ENCODE data around the gene ALG3.

ALG3 gene

DNA sequence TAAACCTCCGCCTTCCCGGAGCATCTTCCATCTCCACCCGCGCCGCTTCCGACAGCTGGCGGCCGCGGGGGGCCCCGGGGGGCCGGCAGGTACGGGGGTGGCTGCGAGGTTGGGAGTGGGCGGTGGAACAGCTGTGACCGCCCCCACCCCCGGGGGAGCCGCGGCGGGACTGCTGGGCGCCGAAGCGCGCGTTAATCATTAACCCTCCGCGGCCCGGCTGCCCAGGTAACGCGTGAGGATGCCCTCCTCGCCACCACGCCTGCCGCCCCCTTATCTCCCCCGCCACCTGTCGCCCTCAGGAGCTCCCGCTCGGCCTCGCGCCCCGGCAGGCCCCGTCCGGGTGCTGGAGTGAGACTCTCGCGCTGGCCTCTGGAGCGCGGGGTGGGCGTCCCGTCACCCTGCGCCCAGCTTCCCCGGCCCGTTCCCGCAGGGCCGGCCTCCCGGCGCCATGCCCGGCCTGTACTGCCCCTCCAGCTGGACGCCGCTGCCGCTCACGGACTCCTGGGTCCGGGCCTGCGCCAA is 18.6 kb downstream of the ALG3 start:
- H3K9me3 ChIP-seq (ENCODE audit: control extremely low read depth in 1 of 5, control insufficient read depth in 4 of 5, insufficient read depth in 2 of 5, low read depth in 1 of 5, low read length in 4 of 5): no peaks in the 10 kb centered on the region
- ChIA-PET CTCF (interaction anchor here (1.2 to 7.5 kb wide), 3 partner anchors 12 to 334 kb away, joined by 4 to 79 read pairs (median 70); partner anchors contain the start of gene EEF1AKMT4), POLR2A (interaction anchor here (1.2 kb wide), 1 partner anchor 10 kb away, joined by 4 read pairs; no protein-coding TSS in a partner anchor)
- no peaks in the 10 kb centered on the region for H3K36me3 ChIP-seq (ENCODE audit: control insufficient read depth in 4 of 4, insufficient read depth in 4 of 4, low read length in 3 of 4)
- peak in 2 of 3 donors; percentile 58 to 78 for DNase-seq
- peak overlapping the region in 6 of 7 experiments; percentile 19 to 76 (median 55) for H3K4me3 ChIP-seq (ENCODE audit: control insufficient read depth in 1 of 7, extremely low read depth in 1 of 7, insufficient read depth in 4 of 7, low read depth in 2 of 7, low read length in 6 of 7)
- H3K27ac ChIP-seq (ENCODE audit: insufficient read depth in 1 of 2, low read depth in 1 of 2, low read length in 2 of 2, poor library complexity in 1 of 2, severe bottlenecking in 2 of 2): no peak overlapping the region
- H3K27me3 ChIP-seq (replicated peaks in 2 of 5; ENCODE audit: control insufficient read depth in 4 of 5, insufficient read depth in 5 of 5, low read length in 4 of 5): peaks cover 14 to 71% (median 28%) of the 10 kb centered on the region in 5 experiments
- peaks cover 0 to 27% (median 19%) of the 10 kb centered on the region in 4 experiments for H3K4me1 ChIP-seq (ENCODE audit: control extremely low read depth in 1 of 4, control insufficient read depth in 4 of 4, insufficient read depth in 4 of 4, low read length in 3 of 4)
- WGBS (ENCODE audit: insufficient coverage): under 1% methylated on average over 46 of the region's 61 CpGs

DNA sequence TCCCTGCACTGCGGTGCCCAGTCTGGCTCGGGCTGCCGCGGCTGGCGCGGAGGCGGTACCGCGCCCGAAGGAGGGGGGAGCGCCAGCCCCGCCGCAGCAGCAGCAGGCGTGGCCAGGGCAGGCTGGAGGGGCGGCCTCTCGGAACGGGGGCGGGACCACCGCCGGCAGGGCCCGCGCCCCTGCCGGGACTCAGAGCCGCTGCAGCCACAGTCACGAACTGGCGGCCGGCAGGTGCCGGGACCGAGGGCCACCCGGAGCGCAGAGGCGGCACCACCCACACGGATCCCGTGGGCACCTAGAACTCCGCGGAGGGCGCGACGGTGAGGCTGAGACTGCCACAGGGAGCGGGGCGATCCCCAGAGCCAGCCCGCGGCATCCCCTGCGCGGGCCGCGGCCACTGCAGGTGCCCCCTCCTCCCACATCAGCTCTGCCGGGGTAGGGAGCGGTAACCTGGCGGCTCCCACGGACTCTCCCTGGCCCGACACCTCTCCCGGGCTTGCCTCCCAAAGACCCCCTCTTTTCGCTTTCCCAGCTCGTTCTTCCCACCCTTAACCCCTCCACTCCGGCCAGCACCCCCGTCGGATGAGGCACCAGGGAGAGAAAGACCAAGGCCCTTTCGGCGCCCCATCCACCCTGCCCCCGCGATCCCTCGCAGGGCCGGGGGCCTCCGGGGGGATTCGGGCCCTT is 19.2 kb downstream of the ALG3 start, which contains the start of gene VWA5B2:
TSS of gene VWA5B2 (plus strand) at position 192 of the 687 bp plus-strand sequence. CDS start 944 bp downstream, outside the sequence.
- POLR2A ChIA-PET: interaction anchor here (1.2 kb wide), 1 partner anchor 11 kb away, joined by 4 read pairs; no protein-coding TSS in a partner anchor
- peak within 1 kb of the TSS; percentile 19 to 76 (median 49) for H3K4me3 ChIP-seq (ENCODE audit: control insufficient read depth in 1 of 7, extremely low read depth in 1 of 7, insufficient read depth in 4 of 7, low read depth in 2 of 7, low read length in 6 of 7)
- peaks cover 0 to 27% (median 19%) of the 10 kb centered on the region in 4 experiments for H3K4me1 ChIP-seq (ENCODE audit: control extremely low read depth in 1 of 4, control insufficient read depth in 4 of 4, insufficient read depth in 4 of 4, low read length in 3 of 4)
- CTCF ChIA-PET: interaction anchor here (1.2 to 7.5 kb wide), 3 partner anchors 13 to 334 kb away, joined by 4 to 79 read pairs (median 70); partner anchors contain the start of gene EEF1AKMT4
- no peaks in the 10 kb centered on the region for H3K36me3 ChIP-seq (ENCODE audit: control insufficient read depth in 4 of 4, insufficient read depth in 4 of 4, low read length in 3 of 4)
- no peaks in the 10 kb centered on the region for H3K9me3 ChIP-seq (ENCODE audit: control extremely low read depth in 1 of 5, control insufficient read depth in 4 of 5, insufficient read depth in 2 of 5, low read depth in 1 of 5, low read length in 4 of 5)
- peaks cover 14 to 71% (median 28%) of the 10 kb centered on the region in 5 experiments for H3K27me3 ChIP-seq (replicated peaks in 2 of 5; ENCODE audit: control insufficient read depth in 4 of 5, insufficient read depth in 5 of 5, low read length in 4 of 5)
- DNase-seq: peak; percentile 75 to 87 (median 85)
- H3K27ac ChIP-seq (ENCODE audit: insufficient read depth in 1 of 2, low read depth in 1 of 2, low read length in 2 of 2, poor library complexity in 1 of 2, severe bottlenecking in 2 of 2): no peak within 1 kb of the TSS
- 0% methylated on average over 46 of the region's 66 CpGs for WGBS (ENCODE audit: insufficient coverage)

DNA sequence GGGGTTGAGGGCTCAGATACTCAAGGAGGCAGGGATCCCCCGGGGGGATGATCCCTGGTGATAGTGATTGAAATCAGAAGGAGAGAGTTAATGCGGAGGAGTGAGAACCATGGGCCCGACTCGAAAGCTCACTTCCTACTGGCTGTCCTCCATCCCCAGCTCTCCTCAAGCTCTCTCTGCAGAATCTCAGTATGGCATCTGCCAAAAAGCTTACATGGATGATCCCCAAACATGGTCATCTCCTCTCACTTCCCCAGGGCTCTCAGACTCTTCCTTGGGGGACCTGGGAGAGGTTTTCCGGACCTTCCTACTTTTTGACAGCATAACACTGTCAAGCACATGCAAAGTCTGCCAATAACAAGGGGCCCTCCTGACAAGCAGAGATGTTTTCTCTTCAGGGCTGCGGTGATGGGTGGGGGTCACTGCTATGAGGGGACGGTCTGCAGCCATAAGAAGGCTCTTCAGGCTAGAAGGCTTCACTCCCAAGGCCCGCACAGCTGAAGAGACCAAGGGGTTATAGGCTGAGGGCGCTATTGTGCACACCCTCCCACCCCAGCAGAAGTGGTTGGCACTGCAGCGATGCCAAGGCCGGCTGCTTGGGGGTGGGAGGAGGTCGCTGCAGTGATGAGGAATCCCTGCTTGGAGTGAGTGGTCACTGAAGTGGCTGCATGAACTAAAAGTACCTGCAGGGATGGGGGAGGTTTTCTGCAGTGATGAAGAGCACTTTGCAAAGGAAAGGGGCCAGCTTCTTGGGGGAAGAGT is 20.2 kb downstream of the ALG3 start:
- Histone ChIP-seq H3K4me1 (ENCODE audit: control extremely low read depth in 1 of 4, control insufficient read depth in 4 of 4, insufficient read depth in 4 of 4, low read length in 3 of 4) (peaks cover 0 to 27% (median 19%) of the 10 kb centered on the region in 4 experiments), H3K27ac (ENCODE audit: insufficient read depth in 1 of 2, low read depth in 1 of 2, low read length in 2 of 2, poor library complexity in 1 of 2, severe bottlenecking in 2 of 2) (no peak overlapping the region), H3K36me3 (ENCODE audit: control insufficient read depth in 4 of 4, insufficient read depth in 4 of 4, low read length in 3 of 4) (no peaks in the 10 kb centered on the region), H3K4me3 (ENCODE audit: control insufficient read depth in 1 of 7, extremely low read depth in 1 of 7, insufficient read depth in 4 of 7, low read depth in 2 of 7, low read length in 6 of 7) (peak overlapping the region in 3 of 7 experiments; percentile 61 to 76 (median 62)), H3K27me3 (replicated peaks in 2 of 5; ENCODE audit: control insufficient read depth in 4 of 5, insufficient read depth in 5 of 5, low read length in 4 of 5) (peaks cover 14 to 66% (median 28%) of the 10 kb centered on the region in 5 experiments), H3K9me3 (ENCODE audit: control extremely low read depth in 1 of 5, control insufficient read depth in 4 of 5, insufficient read depth in 2 of 5, low read depth in 1 of 5, low read length in 4 of 5) (no peaks in the 10 kb centered on the region)
- ChIA-PET CTCF (interaction anchor here (0.7 to 7.5 kb wide), 23 partner anchors 9 to 332 kb away, joined by 3 to 79 read pairs (median 8); partner anchors contain the start of genes ABCF3, EEF1AKMT4, EIF2B5 and PSMD2), POLR2A (no interaction called here)
- WGBS (ENCODE audit: insufficient coverage): 63% methylated on average over 7 of the region's 12 CpGs
- peak in 1 of 3 donors; percentile 21 for DNase-seq

DNA sequence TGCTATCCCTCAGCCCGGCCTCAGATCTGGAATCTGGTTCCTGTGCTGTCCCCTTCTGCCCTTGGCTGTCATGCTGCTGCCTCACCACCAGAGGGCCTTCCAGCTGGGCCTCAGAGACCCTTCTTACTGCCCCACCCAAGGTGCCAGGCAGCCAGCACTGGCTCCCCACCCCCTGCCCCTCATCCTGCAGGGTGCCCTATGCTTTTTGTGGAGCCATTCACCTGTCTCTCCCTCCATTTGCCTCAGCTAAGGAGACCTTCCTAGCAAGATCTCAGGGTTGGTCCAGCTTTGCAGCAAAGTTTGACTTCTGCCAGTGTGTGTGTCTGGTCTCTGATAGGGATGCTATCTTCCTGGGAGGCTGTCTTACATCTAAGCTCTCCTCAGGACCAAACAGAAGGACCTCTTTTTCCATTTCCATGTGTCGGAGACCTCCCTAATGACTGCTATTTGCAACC is 21.3 kb downstream of the ALG3 start:
- H3K9me3 ChIP-seq (ENCODE audit: control extremely low read depth in 1 of 5, control insufficient read depth in 4 of 5, insufficient read depth in 2 of 5, low read depth in 1 of 5, low read length in 4 of 5): no peaks in the 10 kb centered on the region
- H3K4me3 ChIP-seq (ENCODE audit: control insufficient read depth in 1 of 7, extremely low read depth in 1 of 7, insufficient read depth in 4 of 7, low read depth in 2 of 7, low read length in 6 of 7): no peak overlapping the region
- 0% methylated on average over 1 of the region's 2 CpGs for WGBS (ENCODE audit: insufficient coverage)
- ChIA-PET CTCF (interaction anchor here (0.6 to 7.5 kb wide), 32 partner anchors 10 to 337 kb away, joined by 3 to 79 read pairs (median 6); partner anchors contain the start of genes ABCF3, ALG3, EEF1AKMT4 and EIF2B5), POLR2A (interaction anchor here (1.8 kb wide), 1 partner anchor 11 kb away, joined by 7 read pairs; no protein-coding TSS in a partner anchor)
- peaks cover 0 to 27% (median 19%) of the 10 kb centered on the region in 4 experiments for H3K4me1 ChIP-seq (ENCODE audit: control extremely low read depth in 1 of 4, control insufficient read depth in 4 of 4, insufficient read depth in 4 of 4, low read length in 3 of 4)
- no peaks in the 10 kb centered on the region for H3K36me3 ChIP-seq (ENCODE audit: control insufficient read depth in 4 of 4, insufficient read depth in 4 of 4, low read length in 3 of 4)
- peak; percentile 60 to 66 (median 60) for DNase-seq
- no peak overlapping the region for H3K27ac ChIP-seq (ENCODE audit: insufficient read depth in 1 of 2, low read depth in 1 of 2, low read length in 2 of 2, poor library complexity in 1 of 2, severe bottlenecking in 2 of 2)
- H3K27me3 ChIP-seq (replicated peaks in 2 of 5; ENCODE audit: control insufficient read depth in 4 of 5, insufficient read depth in 5 of 5, low read length in 4 of 5): peaks cover 14 to 55% (median 21%) of the 10 kb centered on the region in 5 experiments

DNA sequence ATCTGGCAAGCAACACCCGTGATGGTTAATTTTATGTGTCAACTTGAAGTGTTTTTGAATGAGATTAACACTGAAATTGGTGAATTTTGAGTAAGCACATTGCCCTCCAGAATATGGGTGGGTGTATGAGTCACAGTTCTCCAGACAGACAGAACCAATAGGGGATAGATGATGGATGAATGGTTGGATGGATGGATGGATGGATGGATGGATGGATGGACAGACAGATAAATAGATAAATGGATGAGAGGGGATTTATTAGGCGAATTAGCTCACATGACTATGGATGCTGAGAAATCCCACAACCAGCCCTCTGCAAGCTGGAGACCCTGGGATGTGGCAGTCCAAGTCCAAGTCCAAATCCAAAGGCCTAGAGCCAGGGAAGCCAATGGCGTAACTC is 24.8 kb downstream of the ALG3 start:
- Histone ChIP-seq H3K4me1 (ENCODE audit: control extremely low read depth in 1 of 4, control insufficient read depth in 4 of 4, insufficient read depth in 4 of 4, low read length in 3 of 4) (peaks cover 0 to 4% (median under 1%) of the 10 kb centered on the region in 4 experiments), H3K27ac (ENCODE audit: insufficient read depth in 1 of 2, low read depth in 1 of 2, low read length in 2 of 2, poor library complexity in 1 of 2, severe bottlenecking in 2 of 2) (no peak overlapping the region), H3K36me3 (ENCODE audit: control insufficient read depth in 4 of 4, insufficient read depth in 4 of 4, low read length in 3 of 4) (no peaks in the 10 kb centered on the region), H3K4me3 (ENCODE audit: control insufficient read depth in 1 of 7, extremely low read depth in 1 of 7, insufficient read depth in 4 of 7, low read depth in 2 of 7, low read length in 6 of 7) (no peak overlapping the region), H3K27me3 (replicated peaks in 2 of 5; ENCODE audit: control insufficient read depth in 4 of 5, insufficient read depth in 5 of 5, low read length in 4 of 5) (peaks cover 3 to 21% (median 13%) of the 10 kb centered on the region in 5 experiments), H3K9me3 (ENCODE audit: control extremely low read depth in 1 of 5, control insufficient read depth in 4 of 5, insufficient read depth in 2 of 5, low read depth in 1 of 5, low read length in 4 of 5) (no peaks in the 10 kb centered on the region)
- 100% methylated on average over 3 of the region's 3 CpGs for WGBS (ENCODE audit: insufficient coverage)
- no peak for DNase-seq
- ChIA-PET CTCF (interaction anchor here (0.9 to 7.5 kb wide), 2 partner anchors 18 to 32 kb away, joined by 3 to 79 read pairs; no protein-coding TSS in a partner anchor), POLR2A (no interaction called here)

DNA sequence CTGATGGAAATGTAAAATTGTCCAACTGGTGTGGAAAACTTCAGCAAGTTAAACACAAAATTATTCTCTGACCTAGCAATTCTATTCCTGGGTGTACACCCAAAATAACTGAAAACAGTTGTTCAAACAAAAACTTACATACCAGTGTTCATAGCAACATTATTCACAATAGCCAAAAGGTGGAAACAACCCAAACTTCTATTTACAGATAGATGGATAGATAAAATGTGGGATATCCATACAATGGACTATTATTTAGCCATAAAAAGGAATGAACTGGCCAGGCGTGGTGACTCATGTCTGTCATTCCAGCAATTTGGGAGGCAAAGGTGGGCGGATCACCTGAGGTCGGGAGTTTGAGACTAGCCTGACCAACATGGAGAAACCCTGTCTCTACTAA is 26.2 kb downstream of the ALG3 start:
- no CpG with 5 or more reads among the region's 3 CpGs for WGBS (ENCODE audit: insufficient coverage)
- Histone ChIP-seq H3K27me3 (replicated peaks in 2 of 5; ENCODE audit: control insufficient read depth in 4 of 5, insufficient read depth in 5 of 5, low read length in 4 of 5) (peaks cover 3 to 9% (median 3%) of the 10 kb centered on the region in 5 experiments), H3K4me1 (ENCODE audit: control extremely low read depth in 1 of 4, control insufficient read depth in 4 of 4, insufficient read depth in 4 of 4, low read length in 3 of 4) (no peaks in the 10 kb centered on the region), H3K36me3 (ENCODE audit: control insufficient read depth in 4 of 4, insufficient read depth in 4 of 4, low read length in 3 of 4) (no peaks in the 10 kb centered on the region), H3K4me3 (ENCODE audit: control insufficient read depth in 1 of 7, extremely low read depth in 1 of 7, insufficient read depth in 4 of 7, low read depth in 2 of 7, low read length in 6 of 7) (no peak overlapping the region), H3K9me3 (ENCODE audit: control extremely low read depth in 1 of 5, control insufficient read depth in 4 of 5, insufficient read depth in 2 of 5, low read depth in 1 of 5, low read length in 4 of 5) (no peaks in the 10 kb centered on the region), H3K27ac (ENCODE audit: insufficient read depth in 1 of 2, low read depth in 1 of 2, low read length in 2 of 2, poor library complexity in 1 of 2, severe bottlenecking in 2 of 2) (no peak overlapping the region)
- DNase-seq: no peak
- ChIA-PET POLR2A (no interaction called here), CTCF (interaction anchor here (1.3 to 1.7 kb wide), 2 partner anchors 28 to 319 kb away, joined by 3 to 5 read pairs; no protein-coding TSS in a partner anchor)

All from common myeloid progenitor, CD34-positive (primary cell).